ENCODE measurements around the gene ARHGAP22.

ARHGAP22 gene

DNA sequence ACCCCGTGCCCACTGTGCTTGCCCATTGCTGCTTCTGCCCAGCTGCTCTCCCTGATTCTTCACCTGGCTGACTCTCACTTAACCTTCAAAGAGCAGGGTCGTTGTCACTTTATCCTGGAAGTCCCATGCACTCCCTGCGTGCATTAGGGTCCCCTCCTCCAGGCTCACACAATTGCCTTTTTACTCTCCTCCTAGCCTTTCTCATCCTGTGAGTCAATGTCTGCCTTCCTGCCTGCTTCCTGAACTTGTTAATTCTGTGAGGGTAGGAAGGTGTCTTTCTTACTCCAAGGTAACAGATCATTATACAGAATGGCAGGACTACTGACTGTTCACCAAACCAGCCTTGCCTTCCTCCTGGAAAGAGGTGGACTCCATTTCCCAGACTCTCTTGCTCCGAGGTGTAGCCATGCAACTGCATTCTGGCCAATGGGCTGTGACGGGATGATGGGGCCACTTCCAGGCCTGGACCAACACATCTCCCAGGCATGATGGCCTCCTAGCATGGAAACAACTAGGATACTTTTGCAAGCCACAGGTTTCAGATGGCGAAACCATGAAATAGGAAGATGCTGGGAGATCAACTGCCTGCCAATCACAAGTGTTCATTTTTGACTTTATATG is 54.7 kb downstream of the ARHGAP22 start:
- no peaks in the 10 kb centered on the region for H3K4me1 ChIP-seq (ENCODE audit: insufficient read depth, poor library complexity, severe bottlenecking)
- no peak overlapping the region for H3K27ac ChIP-seq (ENCODE audit: poor library complexity, severe bottlenecking)
- no peak for TF ChIP-seq CTCF (IDR thresholded peaks at IDR 0.05; ENCODE audit: poor library complexity, severe bottlenecking)
- no peaks in the 10 kb centered on the region for H3K27me3 ChIP-seq (ENCODE audit: insufficient read depth, poor library complexity, severe bottlenecking)
- ATAC-seq (ENCODE audit: low read depth), result no peak
- H3K4me3 ChIP-seq (ENCODE audit: severe bottlenecking), result no peak overlapping the region
- DNase-seq (ENCODE audit: low spot score), result no peak
- H3K36me3 ChIP-seq (ENCODE audit: low read depth), result no peaks in the 10 kb centered on the region
- no peaks in the 10 kb centered on the region for H3K9me3 ChIP-seq (ENCODE audit: severe bottlenecking)

DNA sequence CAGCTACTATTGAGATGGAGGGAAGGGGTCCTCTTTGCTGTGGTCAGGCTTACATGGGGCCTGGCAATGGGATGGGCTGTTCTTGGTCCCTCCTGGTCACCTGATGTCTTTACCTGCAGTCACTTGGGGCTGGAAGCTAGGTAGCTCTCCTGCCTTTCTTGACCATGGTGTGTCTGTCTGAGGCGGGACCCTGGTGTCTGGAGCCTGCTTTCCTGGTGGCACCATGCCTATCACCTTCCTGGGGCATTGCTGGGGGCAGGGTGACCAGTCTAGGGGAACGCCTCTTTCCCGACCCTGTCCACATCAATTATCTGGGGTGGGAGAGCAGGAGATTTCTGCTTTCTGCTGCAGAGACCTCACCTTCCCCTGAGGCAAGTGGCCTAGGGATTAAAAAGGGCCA is 55.6 kb downstream of the ARHGAP22 start:
- Histone ChIP-seq H3K4me3 (ENCODE audit: severe bottlenecking) (no peak overlapping the region), H3K9me3 (ENCODE audit: severe bottlenecking) (no peaks in the 10 kb centered on the region), H3K27me3 (ENCODE audit: insufficient read depth, poor library complexity, severe bottlenecking) (no peaks in the 10 kb centered on the region), H3K36me3 (ENCODE audit: low read depth) (no peaks in the 10 kb centered on the region), H3K4me1 (ENCODE audit: insufficient read depth, poor library complexity, severe bottlenecking) (no peaks in the 10 kb centered on the region), H3K27ac (ENCODE audit: poor library complexity, severe bottlenecking) (no peak overlapping the region)
- no peak for TF ChIP-seq CTCF (IDR thresholded peaks at IDR 0.05; ENCODE audit: poor library complexity, severe bottlenecking)
- DNase-seq (ENCODE audit: low spot score) (no peak), ATAC-seq (ENCODE audit: low read depth) (no peak)

DNA sequence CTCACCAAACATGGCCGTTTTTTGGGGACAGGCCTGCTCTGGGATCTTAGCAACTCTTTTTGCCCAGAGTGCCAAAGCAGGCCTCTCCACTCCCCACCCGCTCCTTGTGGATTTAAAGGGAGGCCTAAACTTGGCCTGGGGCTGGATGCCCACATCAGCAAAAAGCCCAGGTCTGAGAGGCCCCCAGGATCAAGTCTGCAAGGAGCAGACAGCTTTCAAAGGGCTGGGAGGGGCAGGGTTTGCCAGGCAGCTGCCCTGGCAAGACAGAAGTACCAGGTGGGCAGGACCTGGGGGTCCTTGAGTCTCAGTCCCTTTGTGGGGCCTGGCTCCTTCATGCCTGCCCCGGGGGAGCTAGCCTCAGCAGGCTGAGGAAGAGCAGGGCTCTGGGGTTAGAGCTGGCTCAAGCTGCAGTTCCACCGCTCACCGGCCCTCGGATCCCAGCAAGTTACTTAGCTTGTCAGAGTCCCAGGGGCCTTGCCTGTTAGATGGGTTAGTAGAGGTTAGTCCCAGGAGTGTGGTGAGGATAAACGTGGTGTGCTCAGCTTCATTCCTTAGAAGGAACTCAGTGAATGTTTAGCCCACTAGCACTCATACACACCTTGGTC is 56.2 kb downstream of the ARHGAP22 start:
- no peak for ATAC-seq (ENCODE audit: low read depth)
- Histone ChIP-seq H3K4me3 (ENCODE audit: severe bottlenecking) (no peak overlapping the region), H3K4me1 (ENCODE audit: insufficient read depth, poor library complexity, severe bottlenecking) (no peaks in the 10 kb centered on the region), H3K9me3 (ENCODE audit: severe bottlenecking) (no peaks in the 10 kb centered on the region), H3K27ac (ENCODE audit: poor library complexity, severe bottlenecking) (no peak overlapping the region), H3K27me3 (ENCODE audit: insufficient read depth, poor library complexity, severe bottlenecking) (no peaks in the 10 kb centered on the region), H3K36me3 (ENCODE audit: low read depth) (no peaks in the 10 kb centered on the region)
- DNase-seq (ENCODE audit: low spot score), result no peak
- no peak for TF ChIP-seq CTCF (IDR thresholded peaks at IDR 0.05; ENCODE audit: poor library complexity, severe bottlenecking)

GRCh38 chr10:48547981-48548380 is 56.9 kb downstream of the ARHGAP22 start:
- no peaks in the 10 kb centered on the region for H3K36me3 ChIP-seq (ENCODE audit: low read depth)
- no peak overlapping the region for H3K4me3 ChIP-seq (ENCODE audit: severe bottlenecking)
- no peak for TF ChIP-seq CTCF (IDR thresholded peaks at IDR 0.05; ENCODE audit: poor library complexity, severe bottlenecking)
- H3K4me1 ChIP-seq (ENCODE audit: insufficient read depth, poor library complexity, severe bottlenecking), result no peaks in the 10 kb centered on the region
- ATAC-seq (ENCODE audit: low read depth), result no peak
- H3K27ac ChIP-seq (ENCODE audit: poor library complexity, severe bottlenecking), result no peak overlapping the region
- no peaks in the 10 kb centered on the region for H3K27me3 ChIP-seq (ENCODE audit: insufficient read depth, poor library complexity, severe bottlenecking)
- no peak for DNase-seq (ENCODE audit: low spot score)
- no peaks in the 10 kb centered on the region for H3K9me3 ChIP-seq (ENCODE audit: severe bottlenecking)
